ENCODE results near the gene ETNPPL. TPM values are rescaled to one million over a fixed set of nuclear protein-coding genes. Genes with fewer than 3 reads are reported as not detected.

Gene ETNPPL
- total and polyA plus RNA-seq, 4 donors: 0.08 TPM; not detected in 3

DNA sequence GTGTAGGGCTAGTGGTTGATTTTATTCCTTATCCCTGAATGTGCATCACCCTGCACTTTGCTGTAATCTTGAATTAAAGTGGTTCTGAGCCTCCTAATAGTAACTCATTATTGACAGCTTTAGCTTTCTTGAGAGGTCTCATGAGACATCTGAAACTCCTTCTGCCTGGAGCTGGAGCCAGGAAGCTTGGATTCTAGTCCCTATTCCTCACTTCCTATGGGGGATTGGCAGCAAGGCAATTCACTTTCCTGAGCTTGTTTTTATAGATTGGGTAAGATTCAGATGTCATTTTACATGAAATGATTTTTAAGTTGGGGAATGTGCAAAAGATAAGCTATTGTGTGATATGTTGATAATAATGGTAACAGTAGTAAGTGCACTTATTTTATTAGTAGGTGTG, 17.1 kb upstream of the ETNPPL start:
- TF ChIP-seq, protein P1, sequence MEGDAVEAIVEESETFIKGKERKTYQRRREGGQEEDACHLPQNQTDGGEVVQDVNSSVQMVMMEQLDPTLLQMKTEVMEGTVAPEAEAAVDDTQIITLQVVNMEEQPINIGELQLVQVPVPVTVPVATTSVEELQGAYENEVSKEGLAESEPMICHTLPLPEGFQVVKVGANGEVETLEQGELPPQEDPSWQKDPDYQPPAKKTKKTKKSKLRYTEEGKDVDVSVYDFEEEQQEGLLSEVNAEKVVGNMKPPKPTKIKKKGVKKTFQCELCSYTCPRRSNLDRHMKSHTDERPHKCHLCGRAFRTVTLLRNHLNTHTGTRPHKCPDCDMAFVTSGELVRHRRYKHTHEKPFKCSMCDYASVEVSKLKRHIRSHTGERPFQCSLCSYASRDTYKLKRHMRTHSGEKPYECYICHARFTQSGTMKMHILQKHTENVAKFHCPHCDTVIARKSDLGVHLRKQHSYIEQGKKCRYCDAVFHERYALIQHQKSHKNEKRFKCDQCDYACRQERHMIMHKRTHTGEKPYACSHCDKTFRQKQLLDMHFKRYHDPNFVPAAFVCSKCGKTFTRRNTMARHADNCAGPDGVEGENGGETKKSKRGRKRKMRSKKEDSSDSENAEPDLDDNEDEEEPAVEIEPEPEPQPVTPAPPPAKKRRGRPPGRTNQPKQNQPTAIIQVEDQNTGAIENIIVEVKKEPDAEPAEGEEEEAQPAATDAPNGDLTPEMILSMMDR (IDR thresholded peaks at IDR 0.05; ENCODE audit: control extremely low read depth, extremely low read depth): no peak
- H3K9ac ChIP-seq (ENCODE audit: insufficient read depth in 1 of 2, low read length in 2 of 2): no peak overlapping the region
- ATAC-seq (ENCODE audit: insufficient read depth, low FRiP score) (no peak), DNase-seq (no peak)
- no peaks in the 10 kb centered on the region for H3K9me3 ChIP-seq (ENCODE audit: control insufficient read depth in 4 of 4, insufficient read depth in 3 of 4, low read length in 3 of 4)
- H3K36me3 ChIP-seq (ENCODE audit: control insufficient read depth in 4 of 4, insufficient read depth in 4 of 4, low read length in 4 of 4): no peaks in the 10 kb centered on the region
- no peak overlapping the region for H3K4me3 ChIP-seq
- H3K4me1 ChIP-seq (ENCODE audit: control insufficient read depth in 5 of 5, insufficient read depth in 5 of 5, low read length in 5 of 5): no peaks in the 10 kb centered on the region
- H3K27ac ChIP-seq (ENCODE audit: low read depth in 1 of 2, low read length in 1 of 2): no peak overlapping the region
- no peaks in the 10 kb centered on the region for H3K27me3 ChIP-seq (ENCODE audit: control insufficient read depth in 3 of 3, insufficient read depth in 3 of 3, low read length in 2 of 3)

GRCh38 chr4:108777388-108777787, 14.5 kb upstream of the ETNPPL start:
- DNase-seq (no peak), ATAC-seq (ENCODE audit: insufficient read depth, low FRiP score) (no peak)
- TF ChIP-seq, protein P1 (IDR thresholded peaks at IDR 0.05; ENCODE audit: control extremely low read depth, extremely low read depth): no peak

DNA sequence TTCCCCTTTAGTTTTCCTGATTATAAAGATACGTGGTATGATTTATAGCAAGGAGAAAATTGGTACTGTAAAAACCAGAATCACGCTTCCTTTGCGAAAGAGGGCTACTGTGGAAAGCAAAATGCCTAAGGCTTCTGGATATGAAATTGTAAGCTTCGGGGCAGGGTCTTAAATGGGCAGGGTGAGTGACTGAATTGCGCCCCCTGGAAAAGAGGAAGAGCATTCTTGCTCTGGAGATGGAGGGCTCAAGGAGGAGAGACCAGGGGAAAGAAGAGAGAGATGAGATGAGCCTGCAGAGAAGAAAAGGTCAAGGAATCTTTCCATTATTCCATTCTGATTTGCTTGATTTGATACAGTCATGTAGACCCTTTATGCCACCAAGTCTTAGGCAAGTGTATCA, 13.1 kb upstream of the ETNPPL start:
- ATAC-seq (ENCODE audit: insufficient read depth, low FRiP score): no peak
- Histone ChIP-seq H3K27me3 (ENCODE audit: control insufficient read depth in 3 of 3, insufficient read depth in 3 of 3, low read length in 2 of 3) (no peaks in the 10 kb centered on the region), H3K36me3 (ENCODE audit: control insufficient read depth in 4 of 4, insufficient read depth in 4 of 4, low read length in 4 of 4) (no peaks in the 10 kb centered on the region), H3K4me1 (ENCODE audit: control insufficient read depth in 5 of 5, insufficient read depth in 5 of 5, low read length in 5 of 5) (no peaks in the 10 kb centered on the region), H3K9ac (ENCODE audit: insufficient read depth in 1 of 2, low read length in 2 of 2) (no peak overlapping the region), H3K9me3 (ENCODE audit: control insufficient read depth in 4 of 4, insufficient read depth in 3 of 4, low read length in 3 of 4) (no peaks in the 10 kb centered on the region), H3K4me3 (no peak overlapping the region), H3K27ac (ENCODE audit: low read depth in 1 of 2, low read length in 1 of 2) (no peak overlapping the region)
- TF ChIP-seq, protein P1 (IDR thresholded peaks at IDR 0.05; ENCODE audit: control extremely low read depth, extremely low read depth): no peak
- DNase-seq: no peak
- 37 to 70% methylated on average over 5 of the region's 5 CpGs for WGBS, 2 donors

More at GRCh38 chr4:108777388-108777787, 14.5 kb upstream of the ETNPPL start:
- no peak overlapping the region for H3K4me3 ChIP-seq
- H3K9me3 ChIP-seq (ENCODE audit: control insufficient read depth in 4 of 4, insufficient read depth in 3 of 4, low read length in 3 of 4): no peaks in the 10 kb centered on the region
- no peak overlapping the region for H3K9ac ChIP-seq (ENCODE audit: insufficient read depth in 1 of 2, low read length in 2 of 2)
- H3K27me3 ChIP-seq (ENCODE audit: control insufficient read depth in 3 of 3, insufficient read depth in 3 of 3, low read length in 2 of 3): no peaks in the 10 kb centered on the region
- 92 to 93% methylated on average over 2 of the region's 2 CpGs for WGBS, 2 donors
- H3K4me1 ChIP-seq (ENCODE audit: control insufficient read depth in 5 of 5, insufficient read depth in 5 of 5, low read length in 5 of 5): no peaks in the 10 kb centered on the region
- no peak overlapping the region for H3K27ac ChIP-seq (ENCODE audit: low read depth in 1 of 2, low read length in 1 of 2)
- no peaks in the 10 kb centered on the region for H3K36me3 ChIP-seq (ENCODE audit: control insufficient read depth in 4 of 4, insufficient read depth in 4 of 4, low read length in 4 of 4)

DNA sequence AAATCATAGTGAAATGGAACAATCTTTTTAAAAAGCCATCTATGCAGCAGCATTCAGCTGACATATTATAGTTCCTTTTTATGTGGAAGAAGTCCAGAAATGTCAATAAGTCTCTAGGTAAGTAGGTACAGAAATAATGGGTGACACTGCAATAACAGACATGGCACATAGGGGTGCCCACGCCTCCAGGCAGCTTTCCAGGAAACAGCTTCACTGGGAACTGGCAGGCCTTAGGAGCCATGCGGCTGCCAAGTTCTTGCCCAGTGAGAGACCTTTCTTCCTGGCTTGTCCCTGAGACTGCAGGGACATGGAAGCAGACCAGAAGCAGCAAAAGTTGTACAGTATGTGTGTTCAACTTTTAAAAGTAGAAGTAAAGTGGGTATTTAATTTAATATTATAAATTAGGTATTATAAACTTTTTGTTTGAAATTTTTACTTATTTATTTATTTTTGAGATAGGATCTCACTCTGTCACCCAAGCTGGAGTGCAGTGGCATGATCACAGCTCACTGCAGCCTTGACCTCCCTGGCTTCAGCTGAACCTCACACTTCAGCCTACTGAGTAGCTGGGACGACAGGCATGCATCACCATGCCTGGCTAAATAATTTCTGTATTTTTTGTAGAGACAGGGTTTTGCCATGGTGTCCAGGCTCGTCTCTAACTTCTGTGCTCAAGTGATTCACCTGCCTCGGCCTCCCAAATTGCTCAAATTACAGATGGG, 12.1 kb upstream of the ETNPPL start:
- ATAC-seq (ENCODE audit: insufficient read depth, low FRiP score) (no peak), DNase-seq (no peak)
- no peaks in the 10 kb centered on the region for H3K4me1 ChIP-seq (ENCODE audit: control insufficient read depth in 5 of 5, insufficient read depth in 5 of 5, low read length in 5 of 5)
- H3K9me3 ChIP-seq (ENCODE audit: control insufficient read depth in 4 of 4, insufficient read depth in 3 of 4, low read length in 3 of 4): no peaks in the 10 kb centered on the region
- no peak overlapping the region for H3K4me3 ChIP-seq
- no peaks in the 10 kb centered on the region for H3K36me3 ChIP-seq (ENCODE audit: control insufficient read depth in 4 of 4, insufficient read depth in 4 of 4, low read length in 4 of 4)
- TF ChIP-seq, protein P1 (IDR thresholded peaks at IDR 0.05; ENCODE audit: control extremely low read depth, extremely low read depth): no peak
- no peak overlapping the region for H3K9ac ChIP-seq (ENCODE audit: insufficient read depth in 1 of 2, low read length in 2 of 2)
- no peaks in the 10 kb centered on the region for H3K27me3 ChIP-seq (ENCODE audit: control insufficient read depth in 3 of 3, insufficient read depth in 3 of 3, low read length in 2 of 3)
- 60 to 73% methylated on average over 5 of the region's 5 CpGs for WGBS, 2 donors
- no peak overlapping the region for H3K27ac ChIP-seq (ENCODE audit: low read depth in 1 of 2, low read length in 1 of 2)
